Calu3 (cell line): ENCODE data around the gene STK39. TPM values are rescaled to one million over a fixed set of nuclear protein-coding genes. Genes with fewer than 3 reads are reported as not detected.

ENCODE experiments used
- BruUV-seq: library from RNA; stranded (reverse); fragments of 400-500 nt; replicated peaks from 2 replicates; lab custom pipeline; 2021; lab: Mats Ljungman, UMichigan
- CTCF ChIA-PET: fragments of 300-600 bp; sonication (Branson Sonifier 250); formaldehyde crosslinking; loops from one replicate; lab custom pipeline; 2022; ENCODE audit warnings: antibody characterized with exemption; lab: Charles Lee
- DNase-seq: peaks from one replicate; pipeline ENCODE4 v3.0.0; 2022
- H3K27ac Mint-ChIP-seq: one replicate; pipeline ENCODE4 v1.8.0; 2022; ENCODE audit warnings: mixed read lengths; ENCODE audit not compliant: unreplicated experiment
- H3K27me3 Mint-ChIP-seq: one replicate; pipeline ENCODE4 v1.8.0; 2022; ENCODE audit warnings: mixed read lengths; ENCODE audit not compliant: unreplicated experiment
- H3K36me3 Mint-ChIP-seq: one replicate; pipeline ENCODE4 v1.8.0; 2022; ENCODE audit warnings: mild to moderate bottlenecking, moderate library complexity, mixed read lengths; ENCODE audit not compliant: insufficient read depth, unreplicated experiment
- H3K4me1 Mint-ChIP-seq: one replicate; pipeline ENCODE4 v1.8.0; 2022; ENCODE audit warnings: mild to moderate bottlenecking, low read depth, mixed read lengths; ENCODE audit not compliant: unreplicated experiment
- H3K4me3 Mint-ChIP-seq: one replicate; pipeline ENCODE4 v1.8.0; 2022; ENCODE audit warnings: mild to moderate bottlenecking, low read depth, moderate library complexity, mixed read lengths; ENCODE audit not compliant: unreplicated experiment
- H3K9me3 Mint-ChIP-seq: one replicate; pipeline ENCODE4 v1.8.0; 2022; ENCODE audit warnings: low read depth, mixed read lengths; ENCODE audit not compliant: unreplicated experiment
- intact Hi-C: fragments of 100-400 bp; cut with micrococcal nuclease; formaldehyde crosslinking; loops from one replicate; pipeline ENCODE4 v1.10.0; 2022; ENCODE audit not compliant: unreplicated experiment
- total RNA-seq: library from RNA; stranded (reverse); gene quantifications from 2 replicates; pipeline ENCODE4 v1.2.3, GENCODE V29; 2022
- TF ChIP-seq, protein P1 (sequence below): fragments of 200-600 bp; IDR thresholded peaks from one replicate; pipeline ENCODE4 v1.8.0; 2022; ENCODE audit warnings: antibody characterized with exemption; ENCODE audit not compliant: unreplicated experiment

The STK39 gene
- total RNA-seq, 1 experiment from 2014 or later: 110 TPM

GRCh38 chr2:168290391-168290790, 43.0 kb upstream of the STK39 start:
- CTCF ChIA-PET: interaction anchor here (0.6 to 0.7 kb wide), 2 partner anchors 86 to 347 kb away, joined by 5 read pairs; no protein-coding TSS in a partner anchor
- BruUV-seq: no TSS peak
- intact Hi-C loops: no loop called here
- Mint-ChIP-seq H3K27ac (no peak overlapping the region), H3K4me3 (no peak overlapping the region), H3K9me3 (no peaks in the 10 kb centered on the region), H3K27me3 (no peaks in the 10 kb centered on the region), H3K4me1 (no peaks in the 10 kb centered on the region), H3K36me3 (no peaks in the 10 kb centered on the region)
- TF ChIP-seq, protein P1, sequence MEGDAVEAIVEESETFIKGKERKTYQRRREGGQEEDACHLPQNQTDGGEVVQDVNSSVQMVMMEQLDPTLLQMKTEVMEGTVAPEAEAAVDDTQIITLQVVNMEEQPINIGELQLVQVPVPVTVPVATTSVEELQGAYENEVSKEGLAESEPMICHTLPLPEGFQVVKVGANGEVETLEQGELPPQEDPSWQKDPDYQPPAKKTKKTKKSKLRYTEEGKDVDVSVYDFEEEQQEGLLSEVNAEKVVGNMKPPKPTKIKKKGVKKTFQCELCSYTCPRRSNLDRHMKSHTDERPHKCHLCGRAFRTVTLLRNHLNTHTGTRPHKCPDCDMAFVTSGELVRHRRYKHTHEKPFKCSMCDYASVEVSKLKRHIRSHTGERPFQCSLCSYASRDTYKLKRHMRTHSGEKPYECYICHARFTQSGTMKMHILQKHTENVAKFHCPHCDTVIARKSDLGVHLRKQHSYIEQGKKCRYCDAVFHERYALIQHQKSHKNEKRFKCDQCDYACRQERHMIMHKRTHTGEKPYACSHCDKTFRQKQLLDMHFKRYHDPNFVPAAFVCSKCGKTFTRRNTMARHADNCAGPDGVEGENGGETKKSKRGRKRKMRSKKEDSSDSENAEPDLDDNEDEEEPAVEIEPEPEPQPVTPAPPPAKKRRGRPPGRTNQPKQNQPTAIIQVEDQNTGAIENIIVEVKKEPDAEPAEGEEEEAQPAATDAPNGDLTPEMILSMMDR: no peak
- DNase-seq: no peak

GRCh38 chr2:168289880-168290279, 42.5 kb upstream of the STK39 start:
- CTCF ChIA-PET: no interaction called here
- DNase-seq: no peak
- no TSS peak for BruUV-seq
- H3K4me3 Mint-ChIP-seq: no peak overlapping the region
- no peaks in the 10 kb centered on the region for H3K27me3 Mint-ChIP-seq
- H3K36me3 Mint-ChIP-seq: no peaks in the 10 kb centered on the region
- no peaks in the 10 kb centered on the region for H3K4me1 Mint-ChIP-seq
- no peaks in the 10 kb centered on the region for H3K9me3 Mint-ChIP-seq
- intact Hi-C loops: no loop called here
- TF ChIP-seq, protein P1: no peak
- H3K27ac Mint-ChIP-seq: no peak overlapping the region

GRCh38 chr2:168286535-168286934, 39.1 kb upstream of the STK39 start:
- DNase-seq: no peak
- no TSS peak for BruUV-seq
- TF ChIP-seq, protein P1: no peak
- no peaks in the 10 kb centered on the region for H3K4me1 Mint-ChIP-seq
- no peaks in the 10 kb centered on the region for H3K9me3 Mint-ChIP-seq
- no peaks in the 10 kb centered on the region for H3K27me3 Mint-ChIP-seq
- CTCF ChIA-PET: no interaction called here
- no peak overlapping the region for H3K27ac Mint-ChIP-seq
- intact Hi-C loops: no loop called here
- H3K4me3 Mint-ChIP-seq: no peak overlapping the region
- H3K36me3 Mint-ChIP-seq: no peaks in the 10 kb centered on the region

DNA sequence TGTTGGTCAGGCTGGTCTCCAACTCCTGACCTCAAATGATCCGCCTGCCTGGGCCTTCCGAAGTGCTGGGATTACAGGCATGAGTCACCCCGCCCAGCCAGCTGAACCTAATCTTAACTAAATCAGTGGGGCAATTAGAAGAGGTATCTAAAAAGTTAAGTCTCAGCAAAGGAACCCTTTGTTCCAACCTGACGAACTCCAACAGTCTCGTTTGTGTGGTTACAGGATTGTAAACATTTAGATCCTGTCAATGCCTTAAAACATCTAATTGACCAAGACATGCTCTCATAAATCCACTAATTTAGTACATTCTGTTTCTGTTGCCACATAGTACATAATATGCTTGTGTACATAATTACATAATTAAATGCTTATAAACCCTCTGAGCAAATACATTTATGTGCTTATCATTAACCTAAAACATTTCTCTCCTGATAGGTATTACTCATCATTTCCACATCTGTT, 31.1 kb upstream of the STK39 start:
- Mint-ChIP-seq H3K4me3 (peak overlapping the region; percentile 18), H3K4me1 (peaks cover 27% of the 10 kb centered on the region), H3K9me3 (no peaks in the 10 kb centered on the region), H3K36me3 (peaks cover 10% of the 10 kb centered on the region), H3K27me3 (no peaks in the 10 kb centered on the region), H3K27ac (peak overlapping the region; percentile 92)
- peak; percentile 76 for DNase-seq
- no TSS peak for BruUV-seq
- intact Hi-C loops: loop anchor here (5.0 kb wide), 1 partner anchor 59 kb away; no protein-coding TSS in a partner anchor
- CTCF ChIA-PET: no interaction called here
- TF ChIP-seq, protein P1: no peak
